ENCODE measurements around the gene PIGN. TPM values are rescaled to one million over a fixed set of nuclear protein-coding genes. Genes with fewer than 3 reads are reported as not detected.

Gene PIGN
- total and polyA plus RNA-seq, 4 donors, result 7.6 to 32.2 (median 16.6) TPM

- no peaks in the 10 kb centered on the region for H3K9me3 ChIP-seq (ENCODE audit: control insufficient read depth, low read length)
- H3K36me3 ChIP-seq (ENCODE audit: control insufficient read depth in 1 of 2, insufficient read depth in 2 of 2, low read length in 1 of 2), result no peaks in the 10 kb centered on the region
- H3K4me3 ChIP-seq (ENCODE audit: low read length in 2 of 2), result peak overlapping the region; percentile 62 to 85
- H3K27me3 ChIP-seq (ENCODE audit: control insufficient read depth in 1 of 2, insufficient read depth in 2 of 2, low read length in 1 of 2), result no peaks in the 10 kb centered on the region
- ATAC-seq (ENCODE audit: low FRiP score) (peak; percentile 2), DNase-seq (no peak)
- 1% methylated on average over 49 to 54 of the region's 54 CpGs for WGBS, 2 donors
- intact Hi-C loops (cut with DNase I), result loop anchor here (2.0 to 10.0 kb wide), 5 partner anchors 61 to 529 kb away; partner anchors contain the start of gene PHLPP1 (in 1 of the 2)
- H3K4me1 ChIP-seq (ENCODE audit: control insufficient read depth in 1 of 2, insufficient read depth in 2 of 2, low read length in 2 of 2), result no peaks in the 10 kb centered on the region
- peak overlapping the region in 1 of 2 donors; percentile 53 for H3K27ac ChIP-seq (ENCODE audit: low read depth in 1 of 2, low read length in 2 of 2)
Observed at GRCh38 chr18:62187543-62188510, 971 bp upstream of the PIGN start.

GRCh38 chr18:62186499-62186773, 420 bp downstream of the PIGN start:
- Histone ChIP-seq H3K4me1 (ENCODE audit: control insufficient read depth in 1 of 2, insufficient read depth in 2 of 2, low read length in 2 of 2) (no peaks in the 10 kb centered on the region), H3K36me3 (ENCODE audit: control insufficient read depth in 1 of 2, insufficient read depth in 2 of 2, low read length in 1 of 2) (no peaks in the 10 kb centered on the region), H3K27ac (ENCODE audit: low read depth in 1 of 2, low read length in 2 of 2) (peak overlapping the region in 1 of 2 donors; percentile 72), H3K9me3 (ENCODE audit: control insufficient read depth, low read length) (no peaks in the 10 kb centered on the region), H3K4me3 (ENCODE audit: low read length in 2 of 2) (peak overlapping the region; percentile 58 to 59), H3K27me3 (ENCODE audit: control insufficient read depth in 1 of 2, insufficient read depth in 2 of 2, low read length in 1 of 2) (no peaks in the 10 kb centered on the region)
- intact Hi-C loops (cut with DNase I), result loop anchor here (2.0 to 10.0 kb wide), 5 partner anchors 62 to 531 kb away; partner anchors contain the start of gene PHLPP1 (in 1 of the 2)
- DNase-seq (no peak), ATAC-seq (ENCODE audit: low FRiP score) (peak; percentile 63)
- 0 to 1% methylated on average over 12 of the region's 12 CpGs for WGBS, 2 donors

- Histone ChIP-seq H3K4me1 (ENCODE audit: control insufficient read depth in 1 of 2, insufficient read depth in 2 of 2, low read length in 2 of 2) (no peaks in the 10 kb centered on the region), H3K4me3 (ENCODE audit: low read length in 2 of 2) (no peak overlapping the region), H3K27me3 (ENCODE audit: control insufficient read depth in 1 of 2, insufficient read depth in 2 of 2, low read length in 1 of 2) (no peaks in the 10 kb centered on the region), H3K9me3 (ENCODE audit: control insufficient read depth, low read length) (no peaks in the 10 kb centered on the region), H3K36me3 (ENCODE audit: control insufficient read depth in 1 of 2, insufficient read depth in 2 of 2, low read length in 1 of 2) (no peaks in the 10 kb centered on the region), H3K27ac (ENCODE audit: low read depth in 1 of 2, low read length in 2 of 2) (no peak overlapping the region)
- ATAC-seq (ENCODE audit: low FRiP score), result no peak
- WGBS, 2 donors, result 3 to 9% methylated on average over 2 of the region's 2 CpGs
- intact Hi-C loops (cut with DNase I), result loop anchor here (2.0 to 10.0 kb wide), 2 partner anchors 67 to 401 kb away; no protein-coding TSS in a partner anchor
- no peak for DNase-seq
Observed at GRCh38 chr18:62183578-62184195, 3.2 kb downstream of the PIGN start.

GRCh38 chr18:62182220-62182619, 4.6 kb downstream of the PIGN start:
- Histone ChIP-seq H3K4me1 (ENCODE audit: control insufficient read depth in 1 of 2, insufficient read depth in 2 of 2, low read length in 2 of 2) (no peaks in the 10 kb centered on the region), H3K27ac (ENCODE audit: low read depth in 1 of 2, low read length in 2 of 2) (no peak overlapping the region), H3K9me3 (ENCODE audit: control insufficient read depth, low read length) (no peaks in the 10 kb centered on the region), H3K4me3 (ENCODE audit: low read length in 2 of 2) (no peak overlapping the region), H3K27me3 (ENCODE audit: control insufficient read depth in 1 of 2, insufficient read depth in 2 of 2, low read length in 1 of 2) (no peaks in the 10 kb centered on the region), H3K36me3 (ENCODE audit: control insufficient read depth in 1 of 2, insufficient read depth in 2 of 2, low read length in 1 of 2) (no peaks in the 10 kb centered on the region)
- ATAC-seq (ENCODE audit: low FRiP score), result no peak
- intact Hi-C loops (cut with DNase I), result loop anchor here (2.0 to 10.0 kb wide), 2 partner anchors 69 to 403 kb away; no protein-coding TSS in a partner anchor
- WGBS, 2 donors, result 82 to 84% methylated on average over 3 of the region's 3 CpGs
- no peak for DNase-seq

GRCh38 chr18:62179213-62179612, 7.6 kb downstream of the PIGN start:
- intact Hi-C loops (cut with DNase I), result no loop called here
- Histone ChIP-seq H3K27ac (ENCODE audit: low read depth in 1 of 2, low read length in 2 of 2) (no peak overlapping the region), H3K9me3 (ENCODE audit: control insufficient read depth, low read length) (no peaks in the 10 kb centered on the region), H3K4me1 (ENCODE audit: control insufficient read depth in 1 of 2, insufficient read depth in 2 of 2, low read length in 2 of 2) (no peaks in the 10 kb centered on the region), H3K36me3 (ENCODE audit: control insufficient read depth in 1 of 2, insufficient read depth in 2 of 2, low read length in 1 of 2) (no peaks in the 10 kb centered on the region), H3K4me3 (ENCODE audit: low read length in 2 of 2) (no peak overlapping the region), H3K27me3 (ENCODE audit: control insufficient read depth in 1 of 2, insufficient read depth in 2 of 2, low read length in 1 of 2) (no peaks in the 10 kb centered on the region)
- DNase-seq (no peak), ATAC-seq (ENCODE audit: low FRiP score) (no peak)
- 97% methylated on average over 4 of the region's 4 CpGs for WGBS, 2 donors

- WGBS, 2 donors, result 90 to 94% methylated on average over 3 of the region's 3 CpGs
- Histone ChIP-seq H3K27me3 (ENCODE audit: control insufficient read depth in 1 of 2, insufficient read depth in 2 of 2, low read length in 1 of 2) (no peaks in the 10 kb centered on the region), H3K4me3 (ENCODE audit: low read length in 2 of 2) (no peak overlapping the region), H3K27ac (ENCODE audit: low read depth in 1 of 2, low read length in 2 of 2) (no peak overlapping the region), H3K9me3 (ENCODE audit: control insufficient read depth, low read length) (no peaks in the 10 kb centered on the region), H3K36me3 (ENCODE audit: control insufficient read depth in 1 of 2, insufficient read depth in 2 of 2, low read length in 1 of 2) (no peaks in the 10 kb centered on the region), H3K4me1 (ENCODE audit: control insufficient read depth in 1 of 2, insufficient read depth in 2 of 2, low read length in 2 of 2) (no peaks in the 10 kb centered on the region)
- ATAC-seq (ENCODE audit: low FRiP score), result no peak
- DNase-seq, result no peak
- intact Hi-C loops (cut with DNase I), result no loop called here
Observed at GRCh38 chr18:62177271-62177670, 9.6 kb downstream of the PIGN start.

- Histone ChIP-seq H3K4me3 (ENCODE audit: low read length in 2 of 2) (no peak overlapping the region), H3K36me3 (ENCODE audit: control insufficient read depth in 1 of 2, insufficient read depth in 2 of 2, low read length in 1 of 2) (no peaks in the 10 kb centered on the region), H3K27me3 (ENCODE audit: control insufficient read depth in 1 of 2, insufficient read depth in 2 of 2, low read length in 1 of 2) (no peaks in the 10 kb centered on the region), H3K27ac (ENCODE audit: low read depth in 1 of 2, low read length in 2 of 2) (no peak overlapping the region), H3K9me3 (ENCODE audit: control insufficient read depth, low read length) (no peaks in the 10 kb centered on the region), H3K4me1 (ENCODE audit: control insufficient read depth in 1 of 2, insufficient read depth in 2 of 2, low read length in 2 of 2) (no peaks in the 10 kb centered on the region)
- intact Hi-C loops (cut with DNase I), result no loop called here
- DNase-seq (no peak), ATAC-seq (ENCODE audit: low FRiP score) (no peak)
- WGBS, 2 donors, result 89 to 91% methylated on average over 3 of the region's 3 CpGs
Observed at GRCh38 chr18:62175521-62175920, 11.3 kb downstream of the PIGN start.

- Histone ChIP-seq H3K36me3 (ENCODE audit: control insufficient read depth in 1 of 2, insufficient read depth in 2 of 2, low read length in 1 of 2) (no peaks in the 10 kb centered on the region), H3K9me3 (ENCODE audit: control insufficient read depth, low read length) (no peaks in the 10 kb centered on the region), H3K27me3 (ENCODE audit: control insufficient read depth in 1 of 2, insufficient read depth in 2 of 2, low read length in 1 of 2) (no peaks in the 10 kb centered on the region), H3K4me3 (ENCODE audit: low read length in 2 of 2) (no peak overlapping the region), H3K4me1 (ENCODE audit: control insufficient read depth in 1 of 2, insufficient read depth in 2 of 2, low read length in 2 of 2) (no peaks in the 10 kb centered on the region), H3K27ac (ENCODE audit: low read depth in 1 of 2, low read length in 2 of 2) (no peak overlapping the region)
- DNase-seq (no peak), ATAC-seq (ENCODE audit: low FRiP score) (no peak)
- intact Hi-C loops (cut with DNase I), result no loop called here
Observed at GRCh38 chr18:62172298-62172697, 14.6 kb downstream of the PIGN start.

All from aorta (tissue), 5 donors.